CD4-positive, alpha-beta T cell (primary cell): ENCODE measurements around the gene ARID1B. TPM values are rescaled to one million over a fixed set of nuclear protein-coding genes. Genes with fewer than 3 reads are reported as not detected.

ENCODE experiments used
- ATAC-seq: fragments of 200-7000 bp; cut with Tn5 transposase; one replicate; pipeline ENCODE4 v1.10.0; 2022; ENCODE audit warnings: mild to moderate bottlenecking; ENCODE audit not compliant: poor library complexity
- CTCF ChIA-PET: fragments of 350-600 bp; sonication (Branson Sonifier 250); formaldehyde crosslinking; loops from one replicate; lab custom pipeline; 2021; ENCODE audit warnings: antibody characterized with exemption, inconsistent platforms; lab: Charles Lee
- POLR2A ChIA-PET: fragments of 350-600 bp; sonication (Branson Sonifier 250); formaldehyde crosslinking; loops from one replicate; lab custom pipeline; 2021; ENCODE audit warnings: antibody characterized with exemption, inconsistent platforms; lab: Charles Lee
- DNase-seq, 14 experiments: peaks; one replicate each; pipeline ENCODE4 v3.0.0-alpha.2; 2013 to 2020; ENCODE audit warnings: mixed read lengths in 2 of 14
- H3K27ac ChIP-seq, 2 donors: one replicate each; pipeline versions ENCODE4 v1.5.1 to v1.7.0; 2013; ENCODE audit warnings: low read length in 2 of 2, low read depth in 1 of 2, mild to moderate bottlenecking in 1 of 2
- H3K27me3 ChIP-seq, 2 experiments: 1 replicate in 1 of 2; 2 replicates in 1 of 2; pipeline versions ENCODE4 v1.6.1 to v1.7.0; 2013; ENCODE audit warnings: low read length in 2 of 2, control low read depth in 1 of 2, mild to moderate bottlenecking in 1 of 2, moderate library complexity in 1 of 2; ENCODE audit not compliant: insufficient read depth in 2 of 2, control insufficient read depth in 1 of 2
- H3K36me3 ChIP-seq: one replicate; pipeline ENCODE4 v1.6.1; 2013; ENCODE audit warnings: low read length, control low read depth; ENCODE audit not compliant: insufficient read depth
- H3K4me1 ChIP-seq: one replicate; pipeline ENCODE4 v1.6.1; 2013; ENCODE audit warnings: low read length, control low read depth; ENCODE audit not compliant: insufficient read depth
- H3K4me3 ChIP-seq: one replicate; pipeline ENCODE4 v1.5.1; 2013; ENCODE audit warnings: mild to moderate bottlenecking, low read length, moderate library complexity
- H3K9me3 ChIP-seq, 2 experiments: 1 replicate in 1 of 2; 2 replicates in 1 of 2; pipeline versions ENCODE4 v1.6.1 to v1.7.0; 2013; ENCODE audit warnings: low read length in 2 of 2, mild to moderate bottlenecking in 2 of 2, control low read depth in 1 of 2, moderate library complexity in 1 of 2; ENCODE audit not compliant: control insufficient read depth in 1 of 2, insufficient read depth in 1 of 2
- H3K27ac Mint-ChIP-seq: one replicate; pipeline ENCODE4 v1.8.0; 2020; ENCODE audit warnings: mixed read lengths
- H3K27me3 Mint-ChIP-seq: one replicate; pipeline ENCODE4 v1.8.0; 2021; ENCODE audit warnings: mixed read lengths
- H3K36me3 Mint-ChIP-seq: one replicate; pipeline ENCODE4 v1.8.0; 2021; ENCODE audit warnings: low read depth, mixed read lengths
- H3K4me1 Mint-ChIP-seq: one replicate; pipeline ENCODE4 v1.8.0; 2021; ENCODE audit warnings: low read depth, mixed read lengths
- H3K4me3 Mint-ChIP-seq: one replicate; pipeline ENCODE4 v1.8.0; 2020; ENCODE audit warnings: mild to moderate bottlenecking, mixed read lengths
- H3K9me3 Mint-ChIP-seq: one replicate; pipeline ENCODE4 v1.8.0; 2020; ENCODE audit warnings: mixed read lengths
- intact Hi-C, 2 experiments: fragments of 100-400 bp; cut with DNase I in 1 of 2; cut with micrococcal nuclease in 1 of 2; formaldehyde crosslinking; loops; one replicate each; pipeline versions ENCODE4 v1.15.1 to v1.9.0; 2023 to 2025; cut with DNase I, micrococcal nuclease
- total RNA-seq, 174 experiments: library from RNA in 2 of 174; stranded (reverse) in 2 of 174; gene quantifications; one replicate each; pipeline ENCODE4 v1.2.3 and lab custom pipeline; 2021 to 2026
- TF ChIP-seq, protein P1 (sequence below): fragments of 200-600 bp; IDR thresholded peaks from one replicate; pipeline ENCODE4 v1.8.0; 2022; ENCODE audit warnings: antibody characterized with exemption, mild to moderate bottlenecking

ARID1B gene
- total RNA-seq, 2 experiments from 2014 or later: 120 to 125 TPM

- Mint-ChIP-seq H3K4me1 (peaks cover 98% of the 10 kb centered on the region), H3K27ac (peak overlapping the region; percentile 8), H3K27me3 (no peaks in the 10 kb centered on the region), H3K9me3 (no peaks in the 10 kb centered on the region), H3K4me3 (no peak overlapping the region), H3K36me3 (peaks cover 9% of the 10 kb centered on the region)
- ChIA-PET POLR2A (interaction anchor here (0.8 to 1.6 kb wide), 2 partner anchors 69 to 71 kb away, joined by 3 to 4 read pairs; partner anchors contain the start of gene ARID1B), CTCF (no interaction called here)
- TF ChIP-seq, protein P1, sequence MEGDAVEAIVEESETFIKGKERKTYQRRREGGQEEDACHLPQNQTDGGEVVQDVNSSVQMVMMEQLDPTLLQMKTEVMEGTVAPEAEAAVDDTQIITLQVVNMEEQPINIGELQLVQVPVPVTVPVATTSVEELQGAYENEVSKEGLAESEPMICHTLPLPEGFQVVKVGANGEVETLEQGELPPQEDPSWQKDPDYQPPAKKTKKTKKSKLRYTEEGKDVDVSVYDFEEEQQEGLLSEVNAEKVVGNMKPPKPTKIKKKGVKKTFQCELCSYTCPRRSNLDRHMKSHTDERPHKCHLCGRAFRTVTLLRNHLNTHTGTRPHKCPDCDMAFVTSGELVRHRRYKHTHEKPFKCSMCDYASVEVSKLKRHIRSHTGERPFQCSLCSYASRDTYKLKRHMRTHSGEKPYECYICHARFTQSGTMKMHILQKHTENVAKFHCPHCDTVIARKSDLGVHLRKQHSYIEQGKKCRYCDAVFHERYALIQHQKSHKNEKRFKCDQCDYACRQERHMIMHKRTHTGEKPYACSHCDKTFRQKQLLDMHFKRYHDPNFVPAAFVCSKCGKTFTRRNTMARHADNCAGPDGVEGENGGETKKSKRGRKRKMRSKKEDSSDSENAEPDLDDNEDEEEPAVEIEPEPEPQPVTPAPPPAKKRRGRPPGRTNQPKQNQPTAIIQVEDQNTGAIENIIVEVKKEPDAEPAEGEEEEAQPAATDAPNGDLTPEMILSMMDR: no peak
- no peaks in the 10 kb centered on the region for H3K27me3 ChIP-seq
- no peaks in the 10 kb centered on the region for H3K9me3 ChIP-seq
- DNase-seq: no peak
- H3K4me1 ChIP-seq: peaks cover 28% of the 10 kb centered on the region
- no peak overlapping the region for H3K27ac ChIP-seq
- no peak overlapping the region for H3K4me3 ChIP-seq
- H3K36me3 ChIP-seq: no peaks in the 10 kb centered on the region
- ATAC-seq: no peak
- intact Hi-C loops: loop anchor here in 1 of 2 experiments (5.0 kb wide), 1 partner anchor 66 kb away; no protein-coding TSS in a partner anchor
Observed at GRCh38 chr6:156848123-156848522, 70.9 kb downstream of the ARID1B start.

DNA sequence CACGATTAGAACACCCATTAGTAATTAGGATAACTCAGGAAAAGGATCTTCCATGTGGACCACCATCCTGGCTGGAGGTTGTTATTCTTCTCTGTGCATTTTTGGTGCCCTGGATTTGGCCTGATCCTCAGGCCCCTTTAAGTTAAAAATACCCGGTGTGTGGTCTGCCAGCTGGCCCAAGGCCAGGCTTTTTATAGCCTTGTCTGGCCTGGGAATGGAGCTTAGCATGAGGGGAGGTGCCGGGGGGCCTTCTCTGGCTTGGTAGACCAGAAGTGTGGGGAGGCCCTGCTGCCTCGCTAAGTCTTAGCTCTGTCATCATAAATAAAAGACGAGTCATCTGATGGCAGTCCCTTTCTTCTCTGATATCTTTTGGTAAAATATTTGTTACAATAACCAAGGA, 71.4 kb downstream of the ARID1B start:
- no peak overlapping the region for H3K4me3 Mint-ChIP-seq
- H3K9me3 ChIP-seq: no peaks in the 10 kb centered on the region
- ATAC-seq (no peak), DNase-seq (no peak)
- peaks cover 6% of the 10 kb centered on the region for H3K36me3 Mint-ChIP-seq
- H3K27ac Mint-ChIP-seq: peak overlapping the region; percentile 8
- POLR2A ChIA-PET: interaction anchor here (0.8 to 1.6 kb wide), 2 partner anchors 70 to 71 kb away, joined by 3 to 4 read pairs; partner anchors contain the start of gene ARID1B
- H3K27ac ChIP-seq: no peak overlapping the region
- no peak overlapping the region for H3K4me3 ChIP-seq
- peaks cover 98% of the 10 kb centered on the region for H3K4me1 Mint-ChIP-seq
- H3K4me1 ChIP-seq: peaks cover 29% of the 10 kb centered on the region
- TF ChIP-seq, protein P1: no peak
- H3K9me3 Mint-ChIP-seq: no peaks in the 10 kb centered on the region
- no peaks in the 10 kb centered on the region for H3K27me3 ChIP-seq
- no peaks in the 10 kb centered on the region for H3K36me3 ChIP-seq
- CTCF ChIA-PET: no interaction called here
- intact Hi-C loops: loop anchor here in 1 of 2 experiments (5.0 kb wide), 1 partner anchor 66 kb away; no protein-coding TSS in a partner anchor
- H3K27me3 Mint-ChIP-seq: no peaks in the 10 kb centered on the region

DNA sequence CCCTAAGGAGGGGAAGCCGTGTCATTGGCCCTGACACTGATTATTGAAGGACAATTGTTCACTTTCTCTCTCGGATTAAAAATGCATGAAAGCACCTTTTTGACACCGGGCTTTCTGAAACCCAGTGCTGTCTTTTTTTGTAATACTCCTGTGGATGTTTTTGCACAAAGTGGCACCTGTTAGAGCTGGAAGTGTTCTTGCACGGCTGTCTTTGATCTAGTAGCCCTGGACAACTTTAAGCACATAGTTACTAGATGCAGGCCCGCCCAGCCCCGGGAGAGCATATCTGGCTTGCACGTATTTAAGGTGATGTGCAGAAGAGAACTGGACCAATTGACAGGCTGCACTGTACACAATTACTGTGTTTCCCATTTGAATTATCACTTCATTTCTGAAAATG, 72.6 kb downstream of the ARID1B start:
- ATAC-seq (no peak), DNase-seq (no peak)
- no peak overlapping the region for H3K4me3 ChIP-seq
- no peaks in the 10 kb centered on the region for H3K36me3 Mint-ChIP-seq
- no peak overlapping the region for H3K4me3 Mint-ChIP-seq
- H3K9me3 Mint-ChIP-seq: no peaks in the 10 kb centered on the region
- H3K36me3 ChIP-seq: no peaks in the 10 kb centered on the region
- ChIA-PET POLR2A (no interaction called here), CTCF (no interaction called here)
- peaks cover 38% of the 10 kb centered on the region for H3K4me1 ChIP-seq
- no peak overlapping the region for H3K27ac ChIP-seq
- no peaks in the 10 kb centered on the region for H3K27me3 ChIP-seq
- no peak overlapping the region for H3K27ac Mint-ChIP-seq
- no peaks in the 10 kb centered on the region for H3K9me3 ChIP-seq
- peaks cover 96% of the 10 kb centered on the region for H3K4me1 Mint-ChIP-seq
- TF ChIP-seq, protein P1: no peak
- intact Hi-C loops: loop anchor here in 1 of 2 experiments (5.0 kb wide), 1 partner anchor 68 kb away; no protein-coding TSS in a partner anchor
- H3K27me3 Mint-ChIP-seq: no peaks in the 10 kb centered on the region
